Kidney (tissue), 14 donors: ENCODE measurements around the gene SLCO3A1. TPM values are rescaled to one million over a fixed set of nuclear protein-coding genes. Genes with fewer than 3 reads are reported as not detected.

Source experiments
- DNase-seq, 5 donors: peaks; one replicate each; pipeline ENCODE4 v3.0.0-alpha.2; 2013 to 2020
- FAIRE-seq: peaks from 2 replicates; lab custom pipeline; 2012; peaks lifted over from hg19 to GRCh38; lab: Jason Lieb, UNC
- H3K27ac ChIP-seq, 2 donors: one replicate each; pipeline ENCODE4 v1.7.0; 2013; ENCODE audit warnings: low read depth in 2 of 2, low read length in 2 of 2, inconsistent platforms in 1 of 2
- H3K27me3 ChIP-seq: one replicate; pipeline ENCODE4 v1.7.1; 2013; ENCODE audit warnings: low read length, inconsistent platforms; ENCODE audit not compliant: control insufficient read depth, insufficient read depth
- H3K36me3 ChIP-seq, 3 donors: one replicate each; pipeline versions ENCODE4 v1.7.0 to v1.7.1; 2013; ENCODE audit warnings: low read length in 3 of 3, control low read depth in 1 of 3, inconsistent platforms in 1 of 3; ENCODE audit not compliant: insufficient read depth in 3 of 3, control insufficient read depth in 2 of 3
- H3K4me1 ChIP-seq, 3 donors: one replicate each; pipeline versions ENCODE4 v1.7.0 to v1.7.1; 2013; ENCODE audit warnings: low read length in 3 of 3, inconsistent platforms in 1 of 3, low read depth in 1 of 3; ENCODE audit not compliant: control insufficient read depth in 2 of 3, insufficient read depth in 2 of 3
- H3K4me3 ChIP-seq, 3 donors: one replicate each; pipeline versions ENCODE4 v1.7.0 to v1.8.1; 2013; ENCODE audit warnings: low read length in 3 of 3, control low read depth in 1 of 3, inconsistent platforms in 1 of 3
- H3K9ac ChIP-seq, 3 donors: one replicate each; pipeline versions ENCODE4 v1.7.0 to v1.7.1; 2013; ENCODE audit warnings: low read length in 3 of 3, control low read depth in 1 of 3, inconsistent platforms in 1 of 3
- H3K9me3 ChIP-seq, 3 donors: one replicate each; pipeline versions ENCODE4 v1.7.0 to v1.7.1; 2013; ENCODE audit warnings: low read length in 3 of 3, control low read depth in 1 of 3, inconsistent platforms in 1 of 3; ENCODE audit not compliant: control insufficient read depth in 2 of 3, insufficient read depth in 1 of 3
- intact Hi-C: fragments of 100-400 bp; cut with DNase I; formaldehyde crosslinking; loops from one replicate; pipeline ENCODE4 v1.11.1; 2022
- polyA plus RNA-seq: library from polyadenylated mRNA; stranded (reverse); fragments of 350-450 nt; fragmentation: Illumina TruSeq; extraction: RNeasy Lipid Tissue Mini Kit (QIAGEN cat#74804); gene quantifications from one replicate; pipeline ENCODE4 v1.2.3, GENCODE V29; 2014; ENCODE audit warnings: low read depth, low replicate concordance; ENCODE audit not compliant: insufficient read depth
- total RNA-seq: library from RNA; stranded (reverse); fragmentation: NEBNext Ultra II Directional; extraction: Animal tissue kit (Norgen Biotek cat#: 25700); gene quantifications from one replicate; pipeline ENCODE4 v1.2.1, GENCODE V29; 2021
- TF ChIP-seq, protein P1 (sequence below): IDR thresholded peaks from 3 replicates; pipeline ENCODE4 v1.5.1; 2012; ENCODE audit warnings: mild to moderate bottlenecking, moderate library complexity, borderline replicate concordance; ENCODE audit not compliant: insufficient read depth; ENCODE audit errors: extremely low read depth
- donor health status: control.
- donor health status: control.
- donor health status: control.
- donor health status: control.
- donor health status: control.
- donor health status: DM: yes; HTN: yes; CAD: no.
- donor health status: Normal renal cell carcinoma (clear cell type).

The SLCO3A1 gene
- total and polyA plus RNA-seq, 2 donors from 2014 or later, result 12.8 to 59.4 TPM

- Histone ChIP-seq H3K9ac (no peak overlapping the region), H3K4me1 (no peaks in the 10 kb centered on the region), H3K27me3 (no peaks in the 10 kb centered on the region), H3K27ac (no peak overlapping the region), H3K36me3 (no peaks in the 10 kb centered on the region), H3K4me3 (no peak overlapping the region), H3K9me3 (no peaks in the 10 kb centered on the region)
- intact Hi-C loops, result no loop called here
- DNase-seq (no peak), FAIRE-seq (no peak)
- TF ChIP-seq, protein P1, sequence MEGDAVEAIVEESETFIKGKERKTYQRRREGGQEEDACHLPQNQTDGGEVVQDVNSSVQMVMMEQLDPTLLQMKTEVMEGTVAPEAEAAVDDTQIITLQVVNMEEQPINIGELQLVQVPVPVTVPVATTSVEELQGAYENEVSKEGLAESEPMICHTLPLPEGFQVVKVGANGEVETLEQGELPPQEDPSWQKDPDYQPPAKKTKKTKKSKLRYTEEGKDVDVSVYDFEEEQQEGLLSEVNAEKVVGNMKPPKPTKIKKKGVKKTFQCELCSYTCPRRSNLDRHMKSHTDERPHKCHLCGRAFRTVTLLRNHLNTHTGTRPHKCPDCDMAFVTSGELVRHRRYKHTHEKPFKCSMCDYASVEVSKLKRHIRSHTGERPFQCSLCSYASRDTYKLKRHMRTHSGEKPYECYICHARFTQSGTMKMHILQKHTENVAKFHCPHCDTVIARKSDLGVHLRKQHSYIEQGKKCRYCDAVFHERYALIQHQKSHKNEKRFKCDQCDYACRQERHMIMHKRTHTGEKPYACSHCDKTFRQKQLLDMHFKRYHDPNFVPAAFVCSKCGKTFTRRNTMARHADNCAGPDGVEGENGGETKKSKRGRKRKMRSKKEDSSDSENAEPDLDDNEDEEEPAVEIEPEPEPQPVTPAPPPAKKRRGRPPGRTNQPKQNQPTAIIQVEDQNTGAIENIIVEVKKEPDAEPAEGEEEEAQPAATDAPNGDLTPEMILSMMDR, result no peak
Measured at GRCh38 chr15:91874171-91874570, 20.7 kb downstream of the SLCO3A1 start.

DNA sequence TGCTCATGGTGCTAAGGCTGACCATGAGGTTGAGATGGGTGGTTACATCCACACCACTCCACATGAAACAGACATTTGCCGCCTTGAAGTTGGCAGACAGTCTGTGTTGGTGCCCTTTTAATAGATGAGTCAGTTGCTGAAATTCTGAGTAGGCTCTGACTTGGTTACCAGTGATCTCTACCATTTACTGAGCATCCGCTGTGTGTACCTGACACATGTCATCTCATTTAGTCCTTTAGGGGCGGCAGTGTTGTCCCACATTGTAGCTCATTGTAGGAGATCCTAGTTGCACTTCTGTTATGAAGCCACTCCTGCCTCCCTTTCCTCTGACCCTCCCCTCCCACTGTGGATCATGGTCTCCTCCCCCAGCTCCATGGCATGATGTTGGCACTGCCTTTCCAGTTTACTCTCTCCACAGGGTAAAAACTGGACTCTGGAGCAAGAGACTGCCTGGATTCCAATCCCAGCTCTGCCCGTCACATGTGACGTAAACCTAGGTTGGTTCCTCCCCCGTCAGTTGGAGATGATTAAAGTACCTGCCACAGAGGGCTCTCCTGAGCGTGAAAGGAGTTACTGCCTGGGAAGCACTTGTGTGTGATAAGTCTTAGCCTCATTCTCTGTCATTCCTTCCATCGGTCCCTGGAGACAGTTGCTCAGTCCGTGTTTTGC lies 21.6 kb downstream of the SLCO3A1 start:
- no peak overlapping the region for H3K27ac ChIP-seq
- intact Hi-C loops, result no loop called here

DNA sequence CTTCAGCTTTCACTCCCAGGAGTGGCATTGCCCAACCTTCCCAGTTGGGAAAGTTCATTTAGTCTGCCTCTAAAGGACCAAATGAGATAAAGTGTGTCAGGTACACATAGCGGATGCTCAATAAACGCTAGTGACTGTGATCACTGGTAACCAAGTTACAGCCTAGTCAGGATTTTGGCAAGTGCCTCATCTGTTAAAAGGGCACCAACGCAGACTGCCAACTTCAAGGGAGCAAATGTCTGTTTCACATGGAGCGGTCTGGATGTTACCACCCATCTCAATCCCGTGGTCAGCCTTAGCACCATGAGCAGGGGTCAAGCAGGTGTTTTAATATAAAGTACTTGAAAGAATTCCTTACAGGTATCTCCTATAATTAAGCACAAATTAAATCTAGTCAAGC lies 22.7 kb downstream of the SLCO3A1 start:
- DNase-seq (no peak), FAIRE-seq (no peak)
- Histone ChIP-seq H3K36me3 (no peaks in the 10 kb centered on the region), H3K27ac (no peak overlapping the region), H3K9ac (no peak overlapping the region), H3K27me3 (no peaks in the 10 kb centered on the region), H3K4me3 (no peak overlapping the region), H3K9me3 (no peaks in the 10 kb centered on the region), H3K4me1 (no peaks in the 10 kb centered on the region)
- TF ChIP-seq, protein P1, result no peak
- intact Hi-C loops, result no loop called here

More for the DNA sequence above, 21.6 kb downstream of the SLCO3A1 start:
- no peak overlapping the region for H3K4me3 ChIP-seq
- no peaks in the 10 kb centered on the region for H3K4me1 ChIP-seq
- H3K9ac ChIP-seq, result no peak overlapping the region
- no peak for FAIRE-seq
- H3K27me3 ChIP-seq, result no peaks in the 10 kb centered on the region
- no peaks in the 10 kb centered on the region for H3K36me3 ChIP-seq
- DNase-seq, result peak in 3 of 5 donors; percentile 59 to 73 (median 71)
- no peaks in the 10 kb centered on the region for H3K9me3 ChIP-seq
- TF ChIP-seq, protein P1, result no peak
